Kidney glomerular epithelial cell (primary cell): ENCODE data around the gene ALG6.
"Not testable (repeated sequence)": the region's sequence is repeated elsewhere in the genome, so short reads cannot be mapped to it uniquely, and the experiment has no call there.

Source experiments
- DNase-seq: peaks from one replicate; lab custom pipeline; 2025; lab: John Stamatoyannopoulos, UW

The ALG6 gene

GRCh38 chr1:63328781-63329180 is 38.6 kb upstream of the ALG6 start:
- DNase-seq: no peak

- no peak for DNase-seq
These were observed 37.7 kb upstream of the ALG6 start for GRCh38 chr1:63329621-63330330.

GRCh38 chr1:63330331-63330916 is 37.0 kb upstream of the ALG6 start:
- DNase-seq: no peak

- DNase-seq: no peak
These were observed 25.0 kb upstream of the ALG6 start for GRCh38 chr1:63342402-63342801.

- no peak for DNase-seq
These were observed 23.5 kb upstream of the ALG6 start for GRCh38 chr1:63343922-63344321.

- no peak for DNase-seq
These were observed 17.1 kb upstream of the ALG6 start for GRCh38 chr1:63350320-63350719.

GRCh38 chr1:63352736-63353135 is 14.7 kb upstream of the ALG6 start:
- DNase-seq: no peak

- DNase-seq: not testable (repeated sequence)
These were observed 11.2 kb upstream of the ALG6 start for GRCh38 chr1:63356234-63356633.

GRCh38 chr1:63359561-63359960 is 7.9 kb upstream of the ALG6 start:
- DNase-seq: no peak

GRCh38 chr1:63362073-63362472 is 5.4 kb upstream of the ALG6 start:
- no peak for DNase-seq

- DNase-seq: no peak
These were observed 4.8 kb upstream of the ALG6 start for GRCh38 chr1:63362578-63362977.

- DNase-seq: no peak
These were observed 4.4 kb upstream of the ALG6 start for GRCh38 chr1:63363014-63363413.

GRCh38 chr1:63366908-63367214 is 566 bp upstream of the ALG6 start:
- DNase-seq: no peak

- DNase-seq: no peak
These were observed 704 bp downstream of the ALG6 start for GRCh38 chr1:63368131-63368530.

GRCh38 chr1:63379583-63379982 is 12.2 kb downstream of the ALG6 start:
- DNase-seq: no peak

GRCh38 chr1:63381741-63382140 is 14.3 kb downstream of the ALG6 start:
- DNase-seq: no peak

- no peak for DNase-seq
These were observed 34.5 kb downstream of the ALG6 start for GRCh38 chr1:63401945-63402344.

GRCh38 chr1:63403386-63403785 is 36.0 kb downstream of the ALG6 start:
- no peak for DNase-seq

- DNase-seq: no peak
These were observed 37.6 kb downstream of the ALG6 start for GRCh38 chr1:63405021-63405420.

- no peak for DNase-seq
These were observed 38.6 kb downstream of the ALG6 start for GRCh38 chr1:63405987-63406386.

GRCh38 chr1:63407002-63407401 is 39.6 kb downstream of the ALG6 start:
- no peak for DNase-seq

GRCh38 chr1:63408331-63408730 is 40.9 kb downstream of the ALG6 start:
- DNase-seq: no peak

- no peak for DNase-seq
These were observed 43.6 kb downstream of the ALG6 start for GRCh38 chr1:63411066-63411465.

GRCh38 chr1:63413394-63413793 is 46.0 kb downstream of the ALG6 start:
- DNase-seq: no peak
